ENCODE measurements around the gene FBXW5.

DNA sequence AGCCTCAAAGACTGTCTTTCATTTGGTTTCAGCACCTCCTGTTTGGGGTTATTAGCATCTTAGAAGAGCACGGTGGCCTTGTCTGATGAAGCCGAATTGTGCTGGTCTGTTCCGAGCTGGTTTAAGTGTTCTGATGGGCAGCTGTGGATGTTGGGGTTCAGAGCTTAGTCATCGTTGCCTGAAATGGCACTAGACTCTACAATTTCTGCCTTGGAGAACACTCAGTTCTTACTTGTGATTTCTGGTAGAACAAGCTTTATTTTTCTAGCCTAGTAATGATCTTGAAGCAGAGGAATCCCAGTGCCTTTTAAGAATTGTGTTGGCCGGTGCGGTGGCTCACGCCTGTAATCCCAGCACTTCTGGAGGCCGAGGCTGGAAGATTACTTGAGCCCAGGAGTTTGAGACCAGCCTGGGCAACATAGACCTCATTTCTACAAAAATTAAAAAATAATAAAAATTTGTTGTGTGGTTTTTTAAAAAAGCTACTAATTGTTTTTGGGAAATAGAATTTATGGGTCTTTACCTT lies 7.8 kb downstream of the FBXW5 start:
- TF ChIP-seq, protein P1, sequence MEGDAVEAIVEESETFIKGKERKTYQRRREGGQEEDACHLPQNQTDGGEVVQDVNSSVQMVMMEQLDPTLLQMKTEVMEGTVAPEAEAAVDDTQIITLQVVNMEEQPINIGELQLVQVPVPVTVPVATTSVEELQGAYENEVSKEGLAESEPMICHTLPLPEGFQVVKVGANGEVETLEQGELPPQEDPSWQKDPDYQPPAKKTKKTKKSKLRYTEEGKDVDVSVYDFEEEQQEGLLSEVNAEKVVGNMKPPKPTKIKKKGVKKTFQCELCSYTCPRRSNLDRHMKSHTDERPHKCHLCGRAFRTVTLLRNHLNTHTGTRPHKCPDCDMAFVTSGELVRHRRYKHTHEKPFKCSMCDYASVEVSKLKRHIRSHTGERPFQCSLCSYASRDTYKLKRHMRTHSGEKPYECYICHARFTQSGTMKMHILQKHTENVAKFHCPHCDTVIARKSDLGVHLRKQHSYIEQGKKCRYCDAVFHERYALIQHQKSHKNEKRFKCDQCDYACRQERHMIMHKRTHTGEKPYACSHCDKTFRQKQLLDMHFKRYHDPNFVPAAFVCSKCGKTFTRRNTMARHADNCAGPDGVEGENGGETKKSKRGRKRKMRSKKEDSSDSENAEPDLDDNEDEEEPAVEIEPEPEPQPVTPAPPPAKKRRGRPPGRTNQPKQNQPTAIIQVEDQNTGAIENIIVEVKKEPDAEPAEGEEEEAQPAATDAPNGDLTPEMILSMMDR (IDR thresholded peaks at IDR 0.05 in 4 of 5, conservative IDR thresholded peaks at IDR 0.05 in 1 of 5), result no peak
- no peak for TF ChIP-seq POLR2A (IDR thresholded peaks at IDR 0.05)
